Measurements from ENCODE around the gene VPS41.

Gene VPS41

DNA sequence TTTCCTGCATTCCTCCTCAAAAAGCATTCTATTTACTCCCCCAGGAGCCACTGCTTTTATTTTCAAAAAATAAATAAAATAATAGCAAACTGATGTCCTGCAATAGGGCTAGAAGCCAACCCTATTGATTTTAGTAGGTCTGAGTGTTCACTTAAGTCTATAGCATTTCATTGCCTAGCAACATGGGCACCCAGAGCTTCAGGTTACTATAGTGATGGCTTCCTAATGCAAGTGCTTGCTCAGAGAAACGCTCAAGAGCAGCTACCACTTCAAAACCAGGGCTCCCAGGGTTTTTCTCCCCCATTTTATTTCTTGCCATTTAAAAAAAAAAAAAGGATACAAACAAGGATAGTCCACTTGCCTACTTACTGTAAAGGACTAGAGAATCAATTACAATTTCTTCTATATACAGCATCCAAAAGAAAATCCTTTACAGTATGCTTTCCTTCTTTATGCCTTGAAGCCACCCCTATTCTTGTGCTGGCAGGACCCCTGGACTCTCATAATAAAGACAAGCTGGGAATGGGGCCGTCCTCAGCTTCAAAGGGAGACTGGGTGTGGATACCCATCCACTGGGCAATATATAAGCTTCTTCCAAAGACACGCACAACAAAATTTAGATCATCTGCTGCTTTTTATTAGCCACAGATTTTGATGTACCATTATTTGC lies 133.3 kb downstream of the VPS41 start:
- no peak overlapping the region for H3K4ac ChIP-seq (ENCODE audit: low read depth, low read length)
- no peak overlapping the region for H3K4me3 ChIP-seq (ENCODE audit: low read length)
- no peak overlapping the region for H2BK120ac ChIP-seq (ENCODE audit: low read depth, low read length)
- no peak overlapping the region for H4K8ac ChIP-seq (ENCODE audit: low read depth, low read length)
- no peak overlapping the region for H3K18ac ChIP-seq (ENCODE audit: low read length)
- H3K4me2 ChIP-seq (ENCODE audit: low read length), result no peak overlapping the region
- no CpG with 5 or more reads among the region's 3 CpGs for WGBS (ENCODE audit: extremely low coverage, insufficient coverage, low lambda C conversion rate)
- H2AK5ac ChIP-seq (ENCODE audit: low read length), result no peak overlapping the region
- DNase-seq, result peak; percentile 12
- H3K4me1 ChIP-seq (ENCODE audit: control insufficient read depth, low read depth, low read length), result no peaks in the 10 kb centered on the region
- no peaks in the 10 kb centered on the region for H3K79me1 ChIP-seq (ENCODE audit: low read length)
- H3K36me3 ChIP-seq (ENCODE audit: control insufficient read depth, insufficient read depth, low read length), result no peaks in the 10 kb centered on the region
- H4K5ac ChIP-seq (ENCODE audit: low read length), result no peak overlapping the region
- no peak overlapping the region for H2BK15ac ChIP-seq (replicated peaks; ENCODE audit: low read depth)
- no peak overlapping the region for H3K56ac ChIP-seq (ENCODE audit: low read length)
- no peak overlapping the region for H3K23ac ChIP-seq (ENCODE audit: low read length)
- H3K79me2 ChIP-seq (ENCODE audit: control insufficient read depth, insufficient read depth, low read length), result no peaks in the 10 kb centered on the region
- H3K27me3 ChIP-seq (ENCODE audit: insufficient read depth, low read length, poor library complexity), result no peaks in the 10 kb centered on the region
- H3K9ac ChIP-seq (ENCODE audit: low read length), result no peak overlapping the region
- no peak overlapping the region for H2BK5ac ChIP-seq (ENCODE audit: low read length)
- no peak overlapping the region for H3K27ac ChIP-seq (ENCODE audit: low read depth, low read length)

- Histone ChIP-seq H3K79me1 (ENCODE audit: low read length) (no peaks in the 10 kb centered on the region), H3K18ac (ENCODE audit: low read length) (no peak overlapping the region), H3K36me3 (ENCODE audit: control insufficient read depth, insufficient read depth, low read length) (no peaks in the 10 kb centered on the region), H2BK15ac (replicated peaks; ENCODE audit: low read depth) (no peak overlapping the region), H3K23ac (ENCODE audit: low read length) (no peak overlapping the region), H3K27ac (ENCODE audit: low read depth, low read length) (no peak overlapping the region), H3K79me2 (ENCODE audit: control insufficient read depth, insufficient read depth, low read length) (no peaks in the 10 kb centered on the region), H4K8ac (ENCODE audit: low read depth, low read length) (no peak overlapping the region), H3K27me3 (ENCODE audit: insufficient read depth, low read length, poor library complexity) (no peaks in the 10 kb centered on the region), H4K5ac (ENCODE audit: low read length) (no peak overlapping the region), H2BK120ac (ENCODE audit: low read depth, low read length) (no peak overlapping the region), H2BK5ac (ENCODE audit: low read length) (no peak overlapping the region), H3K9ac (ENCODE audit: low read length) (no peak overlapping the region), H2AK5ac (ENCODE audit: low read length) (no peak overlapping the region), H3K4ac (ENCODE audit: low read depth, low read length) (no peak overlapping the region), H3K4me1 (ENCODE audit: control insufficient read depth, low read depth, low read length) (no peaks in the 10 kb centered on the region), H3K56ac (ENCODE audit: low read length) (no peak overlapping the region), H3K4me3 (ENCODE audit: low read length) (no peak overlapping the region), H3K4me2 (ENCODE audit: low read length) (no peak overlapping the region)
- no CpG with 5 or more reads among the region's 2 CpGs for WGBS (ENCODE audit: extremely low coverage, insufficient coverage, low lambda C conversion rate)
- no peak for DNase-seq
Measured at GRCh38 chr7:38773430-38773829, 135.6 kb downstream of the VPS41 start.

- Histone ChIP-seq H3K79me1 (ENCODE audit: low read length) (no peaks in the 10 kb centered on the region), H3K36me3 (ENCODE audit: control insufficient read depth, insufficient read depth, low read length) (no peaks in the 10 kb centered on the region), H3K4me2 (ENCODE audit: low read length) (no peak overlapping the region), H4K5ac (ENCODE audit: low read length) (no peak overlapping the region), H2BK5ac (ENCODE audit: low read length) (no peak overlapping the region), H3K4me1 (ENCODE audit: control insufficient read depth, low read depth, low read length) (no peaks in the 10 kb centered on the region), H3K27me3 (ENCODE audit: insufficient read depth, low read length, poor library complexity) (no peaks in the 10 kb centered on the region), H2BK120ac (ENCODE audit: low read depth, low read length) (no peak overlapping the region), H3K23ac (ENCODE audit: low read length) (no peak overlapping the region), H3K18ac (ENCODE audit: low read length) (no peak overlapping the region), H3K4me3 (ENCODE audit: low read length) (no peak overlapping the region), H3K56ac (ENCODE audit: low read length) (no peak overlapping the region), H2AK5ac (ENCODE audit: low read length) (no peak overlapping the region), H3K27ac (ENCODE audit: low read depth, low read length) (no peak overlapping the region), H3K9ac (ENCODE audit: low read length) (no peak overlapping the region), H3K4ac (ENCODE audit: low read depth, low read length) (no peak overlapping the region), H2BK15ac (replicated peaks; ENCODE audit: low read depth) (no peak overlapping the region), H3K79me2 (ENCODE audit: control insufficient read depth, insufficient read depth, low read length) (no peaks in the 10 kb centered on the region), H4K8ac (ENCODE audit: low read depth, low read length) (no peak overlapping the region)
- DNase-seq, result no peak
- no CpG with 5 or more reads among the region's 2 CpGs for WGBS (ENCODE audit: extremely low coverage, insufficient coverage, low lambda C conversion rate)
Measured at GRCh38 chr7:38760226-38760625, 148.8 kb downstream of the VPS41 start.

DNA sequence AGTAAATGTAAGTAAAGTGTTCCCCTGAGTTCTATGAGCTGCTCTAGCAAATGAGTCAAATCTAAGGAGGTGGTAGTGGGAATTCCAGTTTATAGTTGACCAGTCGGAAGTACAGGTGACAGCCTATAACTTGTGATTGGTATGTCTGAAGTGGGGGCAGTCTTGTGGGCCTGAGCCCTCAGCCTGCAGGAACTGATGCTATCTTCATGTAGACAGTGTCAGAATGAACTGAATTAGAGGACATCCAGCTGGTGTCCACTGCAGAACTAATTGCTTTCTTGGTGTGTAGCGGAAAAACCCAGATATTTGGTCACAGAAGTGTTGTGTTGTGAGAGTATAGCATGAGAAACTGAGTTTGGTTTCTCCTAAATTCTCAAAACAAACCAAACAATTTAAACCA lies 150.0 kb downstream of the VPS41 start:
- Histone ChIP-seq H3K27ac (ENCODE audit: low read depth, low read length) (no peak overlapping the region), H3K36me3 (ENCODE audit: control insufficient read depth, insufficient read depth, low read length) (no peaks in the 10 kb centered on the region), H3K4me3 (ENCODE audit: low read length) (no peak overlapping the region), H3K4ac (ENCODE audit: low read depth, low read length) (no peak overlapping the region), H4K5ac (ENCODE audit: low read length) (no peak overlapping the region), H3K79me1 (ENCODE audit: low read length) (no peaks in the 10 kb centered on the region), H3K18ac (ENCODE audit: low read length) (no peak overlapping the region), H2BK120ac (ENCODE audit: low read depth, low read length) (no peak overlapping the region), H3K4me2 (ENCODE audit: low read length) (no peak overlapping the region), H2BK15ac (replicated peaks; ENCODE audit: low read depth) (no peak overlapping the region), H3K79me2 (ENCODE audit: control insufficient read depth, insufficient read depth, low read length) (no peaks in the 10 kb centered on the region), H3K27me3 (ENCODE audit: insufficient read depth, low read length, poor library complexity) (no peaks in the 10 kb centered on the region), H2AK5ac (ENCODE audit: low read length) (no peak overlapping the region), H3K23ac (ENCODE audit: low read length) (no peak overlapping the region), H2BK5ac (ENCODE audit: low read length) (no peak overlapping the region), H4K8ac (ENCODE audit: low read depth, low read length) (no peak overlapping the region), H3K4me1 (ENCODE audit: control insufficient read depth, low read depth, low read length) (no peaks in the 10 kb centered on the region), H3K56ac (ENCODE audit: low read length) (no peak overlapping the region), H3K9ac (ENCODE audit: low read length) (no peak overlapping the region)
- no peak for DNase-seq
- WGBS (ENCODE audit: extremely low coverage, insufficient coverage, low lambda C conversion rate), result no CpG with 5 or more reads among the region's 2 CpGs

GRCh38 chr7:38757931-38758330 lies 151.1 kb downstream of the VPS41 start:
- Histone ChIP-seq H2BK5ac (ENCODE audit: low read length) (no peak overlapping the region), H2BK15ac (replicated peaks; ENCODE audit: low read depth) (no peak overlapping the region), H3K4ac (ENCODE audit: low read depth, low read length) (no peak overlapping the region), H3K36me3 (ENCODE audit: control insufficient read depth, insufficient read depth, low read length) (no peaks in the 10 kb centered on the region), H2AK5ac (ENCODE audit: low read length) (no peak overlapping the region), H3K4me1 (ENCODE audit: control insufficient read depth, low read depth, low read length) (no peaks in the 10 kb centered on the region), H3K9ac (ENCODE audit: low read length) (no peak overlapping the region), H3K27me3 (ENCODE audit: insufficient read depth, low read length, poor library complexity) (no peaks in the 10 kb centered on the region), H3K4me3 (ENCODE audit: low read length) (no peak overlapping the region), H3K23ac (ENCODE audit: low read length) (no peak overlapping the region), H3K27ac (ENCODE audit: low read depth, low read length) (no peak overlapping the region), H3K4me2 (ENCODE audit: low read length) (no peak overlapping the region), H3K79me1 (ENCODE audit: low read length) (no peaks in the 10 kb centered on the region), H4K8ac (ENCODE audit: low read depth, low read length) (no peak overlapping the region), H3K56ac (ENCODE audit: low read length) (no peak overlapping the region), H2BK120ac (ENCODE audit: low read depth, low read length) (no peak overlapping the region), H4K5ac (ENCODE audit: low read length) (no peak overlapping the region), H3K18ac (ENCODE audit: low read length) (no peak overlapping the region), H3K79me2 (ENCODE audit: control insufficient read depth, insufficient read depth, low read length) (no peaks in the 10 kb centered on the region)
- DNase-seq, result no peak
- no CpG with 5 or more reads among the region's 3 CpGs for WGBS (ENCODE audit: extremely low coverage, insufficient coverage, low lambda C conversion rate)

DNA sequence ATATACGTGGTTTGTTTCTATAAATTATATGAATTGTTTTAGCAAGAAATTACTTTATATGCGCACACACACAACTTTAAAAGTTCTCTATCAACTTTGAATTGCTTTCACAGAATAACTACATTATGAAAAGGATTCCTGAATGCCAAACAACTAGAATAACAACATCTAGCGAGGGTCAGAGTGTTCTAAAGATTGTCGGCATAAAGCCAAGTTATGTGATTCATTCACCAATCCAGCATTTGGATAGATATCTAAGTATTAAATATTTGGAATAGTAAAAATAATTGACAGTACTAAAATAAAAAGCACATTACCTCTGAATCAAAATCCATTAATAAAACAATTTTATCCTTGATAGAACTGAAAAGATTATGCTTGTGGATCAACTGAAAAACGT lies 152.5 kb downstream of the VPS41 start:
- no peak overlapping the region for H3K4ac ChIP-seq (ENCODE audit: low read depth, low read length)
- no peaks in the 10 kb centered on the region for H3K79me1 ChIP-seq (ENCODE audit: low read length)
- no peak overlapping the region for H3K56ac ChIP-seq (ENCODE audit: low read length)
- no peaks in the 10 kb centered on the region for H3K36me3 ChIP-seq (ENCODE audit: control insufficient read depth, insufficient read depth, low read length)
- no peak overlapping the region for H3K23ac ChIP-seq (ENCODE audit: low read length)
- H2BK15ac ChIP-seq (replicated peaks; ENCODE audit: low read depth), result no peak overlapping the region
- H3K9ac ChIP-seq (ENCODE audit: low read length), result no peak overlapping the region
- no peak for DNase-seq
- H3K4me1 ChIP-seq (ENCODE audit: control insufficient read depth, low read depth, low read length), result no peaks in the 10 kb centered on the region
- no peak overlapping the region for H3K4me2 ChIP-seq (ENCODE audit: low read length)
- no peak overlapping the region for H3K27ac ChIP-seq (ENCODE audit: low read depth, low read length)
- H2BK120ac ChIP-seq (ENCODE audit: low read depth, low read length), result no peak overlapping the region
- no peak overlapping the region for H3K18ac ChIP-seq (ENCODE audit: low read length)
- H3K79me2 ChIP-seq (ENCODE audit: control insufficient read depth, insufficient read depth, low read length), result no peaks in the 10 kb centered on the region
- H2BK5ac ChIP-seq (ENCODE audit: low read length), result no peak overlapping the region
- H3K4me3 ChIP-seq (ENCODE audit: low read length), result no peak overlapping the region
- H4K5ac ChIP-seq (ENCODE audit: low read length), result no peak overlapping the region
- H3K27me3 ChIP-seq (ENCODE audit: insufficient read depth, low read length, poor library complexity), result no peaks in the 10 kb centered on the region
- no peak overlapping the region for H2AK5ac ChIP-seq (ENCODE audit: low read length)
- no peak overlapping the region for H4K8ac ChIP-seq (ENCODE audit: low read depth, low read length)
- no CpG with 5 or more reads among the region's 5 CpGs for WGBS (ENCODE audit: extremely low coverage, insufficient coverage, low lambda C conversion rate)

Data from mesendoderm (in vitro differentiated cells).